ENCODE results near the gene CDH8.

The CDH8 gene

GRCh38 chr16:61900482-61900881, 135.8 kb downstream of the CDH8 start:
- no peak overlapping the region for H3K4me3 ChIP-seq
- H3K27ac ChIP-seq = no peak overlapping the region
- no peak for DNase-seq (ENCODE audit: low spot score)
- no peak for TF ChIP-seq CTCF (IDR thresholded peaks at IDR 0.05)

- H3K4me3 ChIP-seq = no peak overlapping the region
- no peak for TF ChIP-seq CTCF (IDR thresholded peaks at IDR 0.05)
- H3K27ac ChIP-seq = no peak overlapping the region
- no peak for DNase-seq (ENCODE audit: low spot score)
Measured at GRCh38 chr16:61897657-61898056, 138.6 kb downstream of the CDH8 start.

GRCh38 chr16:61892531-61892930, 143.7 kb downstream of the CDH8 start:
- no peak overlapping the region for H3K4me3 ChIP-seq
- TF ChIP-seq CTCF (IDR thresholded peaks at IDR 0.05) = no peak
- no peak overlapping the region for H3K27ac ChIP-seq
- DNase-seq (ENCODE audit: low spot score) = no peak

- no peak overlapping the region for H3K4me3 ChIP-seq
- no peak overlapping the region for H3K27ac ChIP-seq
- no peak for DNase-seq (ENCODE audit: low spot score)
- TF ChIP-seq CTCF (IDR thresholded peaks at IDR 0.05) = no peak
Measured at GRCh38 chr16:61891460-61891859, 144.8 kb downstream of the CDH8 start.

- no peak for TF ChIP-seq CTCF (IDR thresholded peaks at IDR 0.05)
- Histone ChIP-seq H3K27ac (no peak overlapping the region), H3K4me3 (no peak overlapping the region)
- DNase-seq (ENCODE audit: low spot score) = no peak
Measured at GRCh38 chr16:61890386-61890785, 145.9 kb downstream of the CDH8 start.

- no peak for TF ChIP-seq CTCF (IDR thresholded peaks at IDR 0.05)
- Histone ChIP-seq H3K4me3 (no peak overlapping the region), H3K27ac (no peak overlapping the region)
- no peak for DNase-seq (ENCODE audit: low spot score)
Measured at GRCh38 chr16:61887903-61888302, 148.3 kb downstream of the CDH8 start.

- no peak for DNase-seq (ENCODE audit: low spot score)
- Histone ChIP-seq H3K27ac (no peak overlapping the region), H3K4me3 (no peak overlapping the region)
- no peak for TF ChIP-seq CTCF (IDR thresholded peaks at IDR 0.05)
Measured at GRCh38 chr16:61885343-61885742, 150.9 kb downstream of the CDH8 start.
